HG02970 (cell line): ENCODE results near the gene DIAPH3.

Source experiments
- ATAC-seq: cut with Tn5 transposase; IDR thresholded peaks from one replicate; pipeline ENCODE4 v1.9.1; 2021; ENCODE audit warnings: mild to moderate bottlenecking, moderate library complexity, moderate number of reproducible peaks; ENCODE audit not compliant: unreplicated experiment, low FRiP score

The DIAPH3 gene

GRCh38 chr13:59658738-59659330 lies 504.9 kb downstream of the DIAPH3 start:
- ATAC-seq = no peak

GRCh38 chr13:59658027-59658737 lies 505.5 kb downstream of the DIAPH3 start:
- ATAC-seq = no peak

GRCh38 chr13:59653916-59654315 lies 509.8 kb downstream of the DIAPH3 start:
- no peak for ATAC-seq

- ATAC-seq = no peak
Observed at GRCh38 chr13:59651479-59651878, 512.2 kb downstream of the DIAPH3 start.

GRCh38 chr13:59643906-59644626 lies 519.7 kb downstream of the DIAPH3 start:
- no peak for ATAC-seq

DNA sequence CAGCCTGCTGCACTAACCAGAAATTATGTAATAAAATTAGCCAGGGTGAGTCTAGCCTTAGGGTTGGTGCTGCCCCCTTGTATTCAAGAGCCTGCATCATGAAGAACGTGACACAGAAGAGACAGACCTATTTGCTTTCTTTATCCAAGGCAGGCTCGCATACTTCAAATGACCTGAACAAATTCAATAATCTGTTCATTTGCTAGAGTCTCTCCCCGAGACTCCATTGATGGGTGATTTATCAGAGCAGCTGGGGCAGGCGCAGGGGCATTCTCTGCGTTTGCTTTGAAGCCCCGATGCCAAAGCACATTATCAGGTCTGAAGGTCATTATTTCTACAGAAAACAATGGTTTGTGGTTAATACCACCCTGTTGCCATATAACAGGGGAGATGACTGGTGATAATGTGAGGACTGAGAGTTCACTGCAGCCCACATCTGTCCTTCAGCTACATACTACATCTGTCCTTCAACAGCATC lies 520.3 kb downstream of the DIAPH3 start:
- ATAC-seq = no peak

GRCh38 chr13:59641817-59642216 lies 521.9 kb downstream of the DIAPH3 start:
- no peak for ATAC-seq

DNA sequence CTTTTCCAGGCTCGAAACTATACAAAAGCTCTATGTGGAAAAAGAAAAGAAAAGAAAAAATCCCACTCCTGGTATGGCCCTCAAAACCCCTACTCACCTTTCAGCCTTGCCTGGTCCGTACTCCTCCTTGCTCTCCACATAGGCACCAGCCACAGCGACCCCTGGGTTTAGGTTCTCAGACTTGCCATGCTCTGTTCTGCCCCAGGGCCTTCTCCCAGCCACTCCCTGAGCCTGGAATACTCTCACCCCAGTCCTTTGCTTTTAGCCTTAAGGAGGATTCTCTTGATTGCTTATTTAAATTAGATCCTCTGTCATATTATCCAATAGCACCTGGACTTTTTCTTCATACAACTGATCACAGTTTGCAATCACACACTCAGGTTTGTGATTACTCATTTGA lies 522.5 kb downstream of the DIAPH3 start:
- no peak for ATAC-seq

DNA sequence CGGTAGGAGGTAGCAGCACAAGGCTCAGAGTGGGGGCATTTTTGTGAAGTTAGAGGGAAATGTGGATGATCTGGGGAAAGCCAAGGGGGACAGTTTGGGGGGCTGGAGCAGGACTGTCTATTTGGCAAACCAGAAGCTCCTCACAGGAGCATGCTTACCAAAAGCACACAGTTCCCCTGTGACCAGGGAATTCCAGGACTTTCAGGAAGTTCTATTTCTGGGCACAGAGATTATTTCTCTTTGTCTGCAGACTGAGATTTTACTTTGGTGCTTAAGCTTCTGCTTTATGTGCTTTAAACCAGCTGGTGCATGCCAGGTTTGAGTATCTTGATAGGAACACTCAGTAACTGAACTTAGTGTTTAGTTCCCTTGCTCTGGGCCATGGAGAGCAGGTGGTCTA lies 525.3 kb downstream of the DIAPH3 start:
- no peak for ATAC-seq

DNA sequence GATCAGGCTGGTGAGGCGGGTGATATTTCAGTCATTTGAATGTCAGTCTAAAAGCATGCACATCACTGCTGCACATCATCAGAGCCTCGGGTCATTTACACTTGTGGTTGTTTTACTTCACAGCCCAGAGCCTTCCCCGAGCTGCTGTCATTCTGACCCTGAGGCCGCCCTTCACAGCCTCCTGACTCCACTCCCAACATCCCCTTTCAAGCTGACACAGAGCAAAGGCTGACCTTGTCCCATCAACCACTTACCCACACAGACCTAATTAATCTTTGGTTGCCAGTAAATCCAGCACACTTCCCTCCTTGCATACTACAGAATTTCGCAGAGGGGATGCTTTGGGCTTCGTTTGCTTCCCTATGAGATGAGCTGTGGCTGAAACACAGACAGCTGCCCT lies 528.1 kb downstream of the DIAPH3 start:
- ATAC-seq = no peak

GRCh38 chr13:59633290-59633689 lies 530.4 kb downstream of the DIAPH3 start:
- ATAC-seq = no peak

- no peak for ATAC-seq
Observed at GRCh38 chr13:59631271-59631670, 532.5 kb downstream of the DIAPH3 start.

DNA sequence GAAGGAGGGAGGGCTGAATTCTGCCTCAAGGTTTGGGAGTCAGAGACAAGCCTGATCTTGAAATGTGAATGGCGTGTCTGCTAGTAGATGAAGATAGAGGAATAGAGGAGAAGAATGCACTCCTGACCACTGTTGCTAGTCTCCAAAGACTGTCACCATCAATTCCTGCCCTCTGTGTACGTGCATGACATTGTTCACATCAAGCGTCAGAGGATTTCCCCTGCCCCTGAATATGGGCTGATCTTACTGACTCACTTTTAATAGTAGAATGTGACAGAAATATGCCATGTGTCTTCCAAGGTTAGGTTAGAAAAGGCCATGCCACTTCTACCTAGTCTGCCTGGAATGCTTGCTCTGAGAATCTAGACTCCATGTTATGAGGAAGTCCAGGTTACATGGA lies 538.6 kb downstream of the DIAPH3 start:
- ATAC-seq = no peak

DNA sequence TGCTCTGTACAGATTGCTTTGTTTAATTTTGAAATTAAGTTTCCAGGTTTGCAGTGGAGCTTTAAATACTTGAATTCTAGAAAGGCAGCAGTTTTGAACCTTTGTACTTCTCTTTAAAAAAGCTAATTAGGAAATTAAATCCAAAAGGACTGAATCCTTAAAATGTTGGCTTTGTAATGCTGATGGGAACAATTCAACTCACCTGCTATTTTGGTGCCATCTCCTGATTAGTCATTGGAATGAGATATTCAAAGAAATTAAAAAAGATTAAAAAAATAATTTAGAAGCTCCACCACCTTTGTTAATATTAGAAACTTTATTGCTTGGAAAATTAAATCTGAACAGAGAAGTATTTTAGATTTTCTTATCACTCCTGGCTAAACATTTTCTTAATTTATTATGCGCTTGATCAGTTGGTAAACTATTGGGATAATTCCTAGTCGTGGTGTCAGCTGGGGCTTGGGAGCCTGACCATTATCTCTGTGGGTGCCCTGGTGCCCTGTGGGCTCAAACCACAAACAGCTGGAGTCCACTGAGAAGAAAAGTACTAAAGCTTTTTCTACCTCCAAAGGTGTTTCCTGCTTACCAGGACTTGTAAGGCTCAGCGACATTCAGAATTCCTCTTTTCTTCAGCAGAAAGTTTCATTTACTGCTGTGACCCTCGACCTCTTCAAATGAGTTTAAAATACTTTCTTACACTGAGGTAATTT lies 540.4 kb downstream of the DIAPH3 start:
- no peak for ATAC-seq

GRCh38 chr13:59621773-59622172 lies 542.0 kb downstream of the DIAPH3 start:
- ATAC-seq = no peak
